ENCODE measurements around the gene PITHD1. TPM values are rescaled to one million over a fixed set of nuclear protein-coding genes. Genes with fewer than 3 reads are reported as not detected.

The PITHD1 gene
- total RNA-seq, 2 donors from 2014 or later, result 30.3 to 39.6 TPM

DNA sequence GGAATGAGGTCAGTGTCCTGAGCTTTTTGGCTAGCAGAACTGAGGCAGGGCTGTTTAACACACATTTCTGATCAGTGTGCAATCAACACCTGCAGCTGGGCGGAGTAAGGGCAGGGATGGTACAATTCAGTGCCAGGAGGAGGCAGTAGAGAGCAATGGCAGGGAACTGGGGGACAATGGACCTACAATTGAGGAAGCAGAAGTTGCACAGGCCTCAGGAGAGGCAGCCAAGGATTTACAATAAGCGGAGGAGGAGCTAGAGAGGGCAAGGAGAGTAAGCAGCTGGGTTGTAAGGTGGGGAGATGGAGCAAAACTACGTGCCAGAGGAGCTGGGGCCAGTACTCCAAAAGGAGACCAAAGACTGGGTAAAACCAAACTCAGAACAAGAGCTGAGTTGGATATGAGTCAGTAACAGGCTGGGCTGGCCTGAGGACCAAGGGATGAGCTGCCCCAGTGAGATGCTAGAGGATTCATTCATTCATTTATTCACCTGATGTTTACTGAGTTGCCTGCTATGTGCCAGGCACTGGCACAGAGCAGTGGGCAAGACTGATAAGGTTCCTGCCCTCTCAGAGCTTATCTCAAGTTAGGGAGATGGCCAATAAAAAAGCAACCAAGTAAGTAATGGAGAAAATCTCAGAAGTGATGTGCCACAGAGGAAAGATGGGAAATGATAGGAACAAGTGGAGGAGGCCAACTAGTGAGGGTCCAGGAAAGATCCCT, 32.8 kb downstream of the PITHD1 start:
- peaks cover 40% of the 10 kb centered on the region for H3K36me3 ChIP-seq
- no peaks in the 10 kb centered on the region for H3K9me3 ChIP-seq
- no peak for DNase-seq (ENCODE audit: low spot score)
- TF ChIP-seq, protein P1, sequence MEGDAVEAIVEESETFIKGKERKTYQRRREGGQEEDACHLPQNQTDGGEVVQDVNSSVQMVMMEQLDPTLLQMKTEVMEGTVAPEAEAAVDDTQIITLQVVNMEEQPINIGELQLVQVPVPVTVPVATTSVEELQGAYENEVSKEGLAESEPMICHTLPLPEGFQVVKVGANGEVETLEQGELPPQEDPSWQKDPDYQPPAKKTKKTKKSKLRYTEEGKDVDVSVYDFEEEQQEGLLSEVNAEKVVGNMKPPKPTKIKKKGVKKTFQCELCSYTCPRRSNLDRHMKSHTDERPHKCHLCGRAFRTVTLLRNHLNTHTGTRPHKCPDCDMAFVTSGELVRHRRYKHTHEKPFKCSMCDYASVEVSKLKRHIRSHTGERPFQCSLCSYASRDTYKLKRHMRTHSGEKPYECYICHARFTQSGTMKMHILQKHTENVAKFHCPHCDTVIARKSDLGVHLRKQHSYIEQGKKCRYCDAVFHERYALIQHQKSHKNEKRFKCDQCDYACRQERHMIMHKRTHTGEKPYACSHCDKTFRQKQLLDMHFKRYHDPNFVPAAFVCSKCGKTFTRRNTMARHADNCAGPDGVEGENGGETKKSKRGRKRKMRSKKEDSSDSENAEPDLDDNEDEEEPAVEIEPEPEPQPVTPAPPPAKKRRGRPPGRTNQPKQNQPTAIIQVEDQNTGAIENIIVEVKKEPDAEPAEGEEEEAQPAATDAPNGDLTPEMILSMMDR (IDR thresholded peaks at IDR 0.05), result peak; percentile 16 to 57
- no peaks in the 10 kb centered on the region for H3K27me3 ChIP-seq
- no peak overlapping the region for H3K4me3 ChIP-seq
- no peak overlapping the region for H3K27ac ChIP-seq
- H3K4me1 ChIP-seq, result no peaks in the 10 kb centered on the region

- Histone ChIP-seq H3K27ac (no peak overlapping the region), H3K4me3 (no peak overlapping the region), H3K9me3 (no peaks in the 10 kb centered on the region), H3K36me3 (peaks cover 55% of the 10 kb centered on the region), H3K4me1 (no peaks in the 10 kb centered on the region), H3K27me3 (no peaks in the 10 kb centered on the region)
- TF ChIP-seq, protein P1 (IDR thresholded peaks at IDR 0.05), result no peak
- DNase-seq (ENCODE audit: low spot score), result no peak
Observed at GRCh38 chr1:23814016-23814415, 35.8 kb downstream of the PITHD1 start.

- Histone ChIP-seq H3K27ac (no peak overlapping the region), H3K36me3 (peaks cover 61% of the 10 kb centered on the region), H3K4me3 (no peak overlapping the region), H3K9me3 (no peaks in the 10 kb centered on the region), H3K27me3 (no peaks in the 10 kb centered on the region), H3K4me1 (no peaks in the 10 kb centered on the region)
- TF ChIP-seq, protein P1 (IDR thresholded peaks at IDR 0.05), result no peak
- no peak for DNase-seq (ENCODE audit: low spot score)
Observed at GRCh38 chr1:23816361-23816760, 38.1 kb downstream of the PITHD1 start.

DNA sequence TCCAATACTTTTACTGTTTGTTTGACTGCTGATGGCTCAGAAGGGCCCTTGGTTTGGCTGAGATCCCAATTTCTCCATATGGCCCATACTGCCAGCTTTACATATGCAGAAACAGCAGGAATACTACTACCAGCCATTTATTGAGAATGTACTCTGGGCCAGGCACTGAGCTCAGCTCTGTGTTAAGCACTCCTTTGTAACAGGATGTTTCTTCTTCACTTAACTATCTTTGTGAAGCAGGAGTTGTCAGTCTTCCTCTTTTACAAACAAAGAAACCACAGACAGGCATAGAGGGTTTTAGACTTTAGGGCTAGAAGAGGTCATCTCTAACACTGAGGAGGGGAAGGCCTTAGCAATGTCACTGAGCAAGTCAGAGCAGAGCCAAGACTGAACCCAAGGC, 38.7 kb downstream of the PITHD1 start:
- H3K27me3 ChIP-seq, result no peaks in the 10 kb centered on the region
- no peak for DNase-seq (ENCODE audit: low spot score)

DNA sequence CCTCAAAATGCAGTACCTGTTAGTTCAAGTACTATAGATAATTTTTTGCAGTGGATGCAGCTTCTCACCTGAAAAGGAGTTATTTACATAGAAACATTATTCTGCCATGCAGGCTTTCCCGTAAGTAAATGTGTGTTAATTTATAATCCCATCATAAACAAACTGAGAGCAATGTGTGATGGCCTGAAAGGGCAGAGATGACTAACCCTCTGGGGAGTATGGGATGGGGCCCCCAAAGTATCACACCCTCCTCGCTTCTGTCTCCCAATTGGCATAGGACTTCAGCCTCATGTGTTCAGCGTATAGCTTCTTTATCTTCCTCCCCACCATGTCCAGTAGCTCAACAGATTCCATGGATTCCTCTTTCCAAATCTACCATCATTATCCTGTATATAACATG, 39.4 kb downstream of the PITHD1 start:
- TF ChIP-seq, protein P1 (IDR thresholded peaks at IDR 0.05), result no peak
- H3K36me3 ChIP-seq, result peaks cover 55% of the 10 kb centered on the region
- H3K27ac ChIP-seq, result no peak overlapping the region

More for the DNA sequence above, 38.7 kb downstream of the PITHD1 start:
- Histone ChIP-seq H3K9me3 (no peaks in the 10 kb centered on the region), H3K4me3 (no peak overlapping the region), H3K4me1 (no peaks in the 10 kb centered on the region), H3K27ac (no peak overlapping the region), H3K36me3 (peaks cover 61% of the 10 kb centered on the region)
- TF ChIP-seq, protein P1 (IDR thresholded peaks at IDR 0.05), result no peak

DNA sequence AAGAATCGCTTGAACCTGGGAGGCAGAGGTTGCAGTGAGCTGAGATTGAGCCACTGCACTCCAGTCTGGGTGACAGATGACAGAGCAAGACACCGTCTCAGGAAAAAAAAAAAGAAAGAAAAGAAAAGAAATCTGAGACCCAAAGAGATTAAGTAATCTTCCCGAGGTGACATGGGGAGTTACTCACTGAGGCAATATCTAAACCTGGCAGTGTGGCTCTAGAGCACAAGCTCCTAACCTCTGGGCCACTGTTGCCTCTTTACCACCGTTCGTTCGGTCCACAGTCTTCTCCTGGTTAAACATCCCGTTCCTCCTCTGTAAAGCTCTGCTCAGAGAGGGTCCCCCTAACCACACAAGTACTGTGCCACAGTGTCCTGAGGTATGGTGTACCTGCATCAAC, 45.5 kb downstream of the PITHD1 start:
- H3K27ac ChIP-seq, result no peak overlapping the region

More for the DNA sequence above, 39.4 kb downstream of the PITHD1 start:
- Histone ChIP-seq H3K27me3 (no peaks in the 10 kb centered on the region), H3K4me3 (no peak overlapping the region), H3K4me1 (no peaks in the 10 kb centered on the region), H3K9me3 (no peaks in the 10 kb centered on the region)
- no peak for DNase-seq (ENCODE audit: low spot score)

More for the DNA sequence above, 45.5 kb downstream of the PITHD1 start:
- no peaks in the 10 kb centered on the region for H3K9me3 ChIP-seq
- no peaks in the 10 kb centered on the region for H3K27me3 ChIP-seq
- H3K4me3 ChIP-seq, result no peak overlapping the region
- DNase-seq (ENCODE audit: low spot score), result no peak
- TF ChIP-seq, protein P1 (IDR thresholded peaks at IDR 0.05), result no peak
- peaks cover 6% of the 10 kb centered on the region for H3K36me3 ChIP-seq
- peaks cover 0 to 9% of the 10 kb centered on the region in 2 donors for H3K4me1 ChIP-seq
